HG03439 (cell line): ENCODE results near the gene RASGEF1C.

Source experiments
- ATAC-seq: cut with Tn5 transposase; IDR thresholded peaks from one replicate; pipeline ENCODE4 v1.9.1; 2021; ENCODE audit warnings: mild to moderate bottlenecking, moderate library complexity; ENCODE audit not compliant: unreplicated experiment

RASGEF1C gene

GRCh38 chr5:180068519-180069090 lies 140.4 kb downstream of the RASGEF1C start:
- no peak for ATAC-seq

- ATAC-seq: no peak
Measured at GRCh38 chr5:180067986-180068385, 141.0 kb downstream of the RASGEF1C start.

- no peak for ATAC-seq
Measured at GRCh38 chr5:180060192-180060591, 148.8 kb downstream of the RASGEF1C start.

DNA sequence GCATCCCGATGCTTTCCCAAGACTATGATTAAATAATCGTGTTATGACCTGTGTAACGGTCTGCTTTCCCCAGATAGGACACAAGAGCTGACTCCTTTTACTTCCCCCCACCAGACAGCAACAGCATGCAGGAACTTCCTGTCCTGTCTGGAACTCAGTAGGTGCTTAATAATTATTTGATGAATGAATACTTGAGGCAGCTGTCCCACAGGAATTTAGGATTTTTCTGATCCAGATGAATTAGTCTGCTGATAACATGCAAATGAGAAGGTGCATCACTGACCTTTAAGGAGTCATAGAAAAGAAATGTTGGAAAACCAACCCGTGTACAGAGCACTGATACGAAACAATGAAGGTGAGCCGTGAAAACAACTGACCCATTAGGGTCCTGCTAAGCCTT lies 149.7 kb downstream of the RASGEF1C start:
- ATAC-seq: no peak

- ATAC-seq: no peak
Measured at GRCh38 chr5:180056153-180056552, 152.9 kb downstream of the RASGEF1C start.

DNA sequence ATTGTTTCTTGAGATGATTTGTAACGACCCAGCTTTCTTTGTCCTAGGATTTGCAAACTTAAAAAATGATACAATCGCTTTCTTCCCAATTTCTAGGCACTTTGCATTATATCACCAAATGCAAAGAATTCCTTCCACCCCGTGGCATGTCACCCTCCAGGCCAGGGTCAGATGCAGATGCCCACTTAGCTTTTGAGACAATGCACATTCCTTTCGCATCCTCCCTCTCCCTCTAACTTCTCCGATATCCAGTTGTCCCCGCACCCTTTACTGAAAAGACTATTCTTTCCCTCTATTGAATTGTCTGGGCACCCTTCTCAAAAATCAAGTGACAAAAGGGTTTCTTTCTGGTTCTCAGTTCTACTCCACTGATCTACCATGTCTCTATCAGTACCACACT lies 154.8 kb downstream of the RASGEF1C start:
- no peak for ATAC-seq

GRCh38 chr5:180053061-180053602 lies 155.9 kb downstream of the RASGEF1C start:
- ATAC-seq: no peak

DNA sequence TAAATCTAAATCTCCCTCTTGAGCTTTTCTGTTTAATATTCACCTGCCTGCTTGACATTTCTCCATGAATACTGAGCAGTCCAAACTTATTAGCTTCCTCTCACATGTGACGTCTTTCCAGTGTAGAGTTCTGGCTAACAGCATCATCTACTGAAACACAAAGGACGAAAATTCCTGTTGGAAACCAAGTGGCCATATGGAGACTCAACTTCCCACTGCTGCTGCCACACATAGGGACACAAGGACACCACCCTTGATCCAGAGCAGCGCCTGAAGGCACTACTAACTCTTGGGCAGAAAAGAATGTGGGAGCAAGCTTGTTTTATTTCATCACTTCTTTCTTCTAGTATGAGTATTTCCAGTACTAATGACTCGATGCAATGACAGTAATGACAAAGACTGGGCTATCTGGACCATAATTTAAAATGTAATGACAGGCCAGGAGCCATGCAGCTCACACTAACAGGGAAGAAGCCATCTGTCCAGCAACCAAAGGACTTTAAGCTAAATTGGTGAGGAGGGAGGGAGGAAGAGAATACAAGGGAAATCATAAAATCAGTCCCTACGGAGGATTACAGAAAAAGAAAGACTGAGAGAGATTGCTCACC lies 156.7 kb downstream of the RASGEF1C start:
- ATAC-seq: no peak
